HG02943 (cell line): ENCODE measurements around the gene SLC2A4.

Experiments used
- ATAC-seq: cut with Tn5 transposase; IDR thresholded peaks from one replicate; pipeline ENCODE4 v1.9.1; 2021; ENCODE audit warnings: mild to moderate bottlenecking, low read depth, moderate library complexity; ENCODE audit not compliant: unreplicated experiment

SLC2A4 gene

GRCh38 chr17:7246779-7247178 lies 34.7 kb upstream of the SLC2A4 start:
- no peak for ATAC-seq

GRCh38 chr17:7248796-7249195 lies 32.7 kb upstream of the SLC2A4 start:
- ATAC-seq, result no peak

- no peak for ATAC-seq
Measured at GRCh38 chr17:7249214-7249613, 32.3 kb upstream of the SLC2A4 start.

DNA sequence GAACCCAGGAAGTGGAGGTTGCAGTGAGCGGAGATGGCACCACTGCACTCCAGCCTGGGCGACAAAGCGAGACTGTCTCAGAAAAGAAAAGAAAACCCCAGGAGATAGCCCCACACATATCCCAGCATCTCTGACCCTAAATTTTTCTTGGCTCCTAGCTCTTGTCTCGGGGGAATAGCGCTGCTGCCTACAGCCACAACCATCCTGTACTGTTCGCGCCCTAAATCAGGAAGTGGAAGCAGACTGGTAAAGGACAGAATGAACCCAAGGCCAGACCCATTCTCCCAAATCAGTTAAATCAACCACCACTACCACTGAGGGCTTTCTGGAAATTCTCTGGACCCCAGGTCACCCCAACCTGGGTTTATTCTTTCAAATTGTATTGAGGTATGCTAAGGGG lies 31.7 kb upstream of the SLC2A4 start:
- ATAC-seq, result no peak

GRCh38 chr17:7250695-7251627 lies 30.6 kb upstream of the SLC2A4 start:
- no peak for ATAC-seq

DNA sequence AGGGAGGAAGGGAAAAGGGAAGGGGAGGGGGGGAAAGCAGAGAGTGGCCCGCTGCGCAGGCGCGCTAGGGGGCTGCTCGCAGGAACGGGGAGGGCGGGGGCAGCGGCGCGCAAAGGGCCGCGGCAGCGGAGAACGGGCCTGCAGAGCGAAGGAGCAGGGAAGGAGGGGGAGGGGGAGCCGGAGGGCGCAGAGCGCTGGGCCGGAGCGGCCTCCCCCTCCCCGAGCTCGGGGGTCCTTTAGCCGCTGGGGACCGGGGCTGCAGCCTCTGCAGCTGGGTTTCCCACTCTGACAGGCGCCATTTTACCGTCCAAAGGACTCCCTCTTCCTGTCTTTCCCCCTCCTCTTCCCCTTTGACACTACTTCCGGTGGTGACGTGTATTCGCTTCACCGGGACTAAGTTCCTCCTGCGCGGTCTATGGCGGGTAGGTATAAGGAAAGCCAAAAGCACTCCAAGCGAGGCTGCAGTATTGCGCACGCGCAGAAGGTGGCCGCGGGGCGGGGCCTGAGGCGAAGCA lies 29.8 kb upstream of the SLC2A4 start, which contains the start of gene CTDNEP1:
TSS of gene CTDNEP1 (minus strand) at position 74 of the 515 bp plus-strand sequence. CDS start 438 bp downstream, outside the sequence.
- peak; percentile 80 for ATAC-seq

- ATAC-seq, result peak; percentile 45
Measured at GRCh38 chr17:7252176-7253043, 29.1 kb upstream of the SLC2A4 start, which contains the start of gene ELP5. Gene ELP5, plus strand, starts transcription at chr17:7252215. Its CDS starts 336 bp downstream, at chr17:7252551.

- ATAC-seq, result no peak
Measured at GRCh38 chr17:7253082-7253481, 28.4 kb upstream of the SLC2A4 start.

DNA sequence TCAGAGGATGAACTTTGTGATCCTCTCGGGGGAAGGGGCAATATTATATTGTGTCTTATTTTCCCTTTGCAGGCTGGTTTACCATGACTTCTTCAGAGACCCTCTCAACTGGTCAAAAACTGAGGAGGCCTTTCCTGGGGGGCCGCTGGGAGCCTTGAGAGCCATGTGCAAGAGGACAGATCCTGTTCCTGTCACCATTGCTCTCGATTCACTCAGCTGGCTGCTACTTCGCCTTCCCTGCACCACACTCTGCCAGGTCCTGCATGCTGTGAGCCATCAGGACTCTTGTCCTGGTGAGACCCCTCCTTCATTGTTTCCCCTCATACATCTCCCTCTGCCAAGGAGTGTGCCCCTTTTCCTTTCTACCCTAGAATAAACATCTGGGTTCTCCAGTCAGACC lies 27.0 kb upstream of the SLC2A4 start:
- no peak for ATAC-seq

GRCh38 chr17:7256766-7257456 lies 24.6 kb upstream of the SLC2A4 start:
- no peak for ATAC-seq

GRCh38 chr17:7258731-7259554 lies 22.6 kb upstream of the SLC2A4 start:
- ATAC-seq, result no peak

DNA sequence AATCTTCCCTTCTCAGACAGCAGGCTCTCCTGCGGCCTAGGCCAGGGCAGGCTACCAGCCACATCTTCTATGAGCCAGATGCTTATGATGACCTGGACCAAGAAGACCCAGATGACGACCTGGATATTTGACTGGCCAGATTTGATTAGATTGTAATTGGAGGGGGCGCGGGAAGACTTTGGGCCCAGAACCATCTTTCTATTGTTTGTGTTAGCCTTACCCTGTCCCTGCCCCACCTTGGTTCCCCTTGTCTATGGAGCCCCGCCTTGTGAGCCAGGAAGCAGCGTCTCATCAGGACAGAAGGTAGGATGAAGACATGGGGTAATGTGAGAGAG lies 22.0 kb upstream of the SLC2A4 start:
- ATAC-seq, result no peak

- ATAC-seq, result no peak
Measured at GRCh38 chr17:7260151-7260550, 21.4 kb upstream of the SLC2A4 start.

GRCh38 chr17:7260651-7261378 lies 20.7 kb upstream of the SLC2A4 start:
- ATAC-seq, result no peak

GRCh38 chr17:7261379-7262191 lies 19.9 kb upstream of the SLC2A4 start:
- ATAC-seq, result no peak

- ATAC-seq, result no peak
Measured at GRCh38 chr17:7262192-7262934, 19.2 kb upstream of the SLC2A4 start, which contains the start of gene CLDN7. Gene CLDN7, minus strand, starts transcription at chr17:7262478. Its CDS starts 435 bp downstream, at chr17:7262043.
